Fibroblast of skin of right quadriceps (primary cell): ENCODE measurements around the gene SPATA46.

Experiments
- DNase-seq: peaks from one replicate; pipeline ENCODE4 v3.0.0-alpha.2; 2013

SPATA46 gene

DNA sequence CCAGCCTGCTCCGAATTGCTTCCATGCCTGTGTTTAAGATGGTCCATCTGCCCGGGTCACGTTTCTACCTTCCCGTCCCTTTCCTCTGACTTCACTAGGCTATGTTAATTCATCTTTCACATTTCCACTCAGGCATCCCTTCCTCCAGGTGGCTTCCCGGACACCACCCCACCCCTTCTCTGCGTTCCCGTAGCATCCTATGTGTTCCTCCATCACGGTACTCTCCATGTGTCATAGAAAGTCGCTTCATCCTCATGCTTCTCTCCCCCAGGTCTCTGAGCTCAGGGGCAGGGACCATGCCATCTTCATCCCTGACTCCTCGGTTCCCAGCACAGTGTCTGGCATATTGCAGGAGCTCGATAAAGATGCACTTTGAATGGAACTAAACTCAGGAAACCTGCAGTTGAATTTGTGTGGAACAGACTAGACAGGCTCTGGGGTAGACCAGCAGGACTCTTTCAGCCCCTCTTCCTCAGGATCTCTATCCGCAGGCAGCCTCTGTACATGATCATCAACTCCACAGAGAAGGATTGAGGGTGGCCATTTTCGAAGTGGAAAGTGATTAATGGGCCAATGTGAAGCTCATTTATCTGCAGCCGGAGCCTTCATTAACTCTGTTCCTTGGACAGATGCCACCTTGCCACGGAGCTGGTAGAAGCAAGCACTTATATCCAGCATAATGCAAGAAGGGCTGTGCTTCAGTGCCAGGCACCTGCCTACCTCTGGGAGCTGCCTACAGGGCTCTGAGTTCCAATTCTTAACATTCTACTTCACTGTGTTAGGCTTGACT lies 13.9 kb upstream of the SPATA46 start:
- no peak for DNase-seq

DNA sequence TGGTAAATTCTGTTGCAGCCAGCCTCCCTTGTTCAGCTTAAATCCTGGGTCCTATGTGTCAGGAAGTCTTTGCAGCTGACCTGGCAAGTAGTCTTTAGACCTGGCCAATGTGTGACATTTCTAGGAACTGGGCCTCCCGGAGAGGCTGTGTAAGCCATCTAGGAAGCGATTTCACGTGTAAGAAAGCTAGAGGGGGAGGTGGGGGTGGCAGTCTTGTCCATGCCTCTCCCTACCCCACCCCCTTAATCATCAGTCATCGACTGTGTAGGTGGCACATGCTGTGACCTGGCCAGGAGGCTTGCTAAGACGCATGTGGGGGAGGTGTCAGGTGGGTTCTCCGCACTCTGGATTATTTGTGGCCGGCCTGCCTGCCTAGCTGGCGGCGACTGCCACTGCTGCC lies 13.3 kb upstream of the SPATA46 start:
- DNase-seq = no peak

DNA sequence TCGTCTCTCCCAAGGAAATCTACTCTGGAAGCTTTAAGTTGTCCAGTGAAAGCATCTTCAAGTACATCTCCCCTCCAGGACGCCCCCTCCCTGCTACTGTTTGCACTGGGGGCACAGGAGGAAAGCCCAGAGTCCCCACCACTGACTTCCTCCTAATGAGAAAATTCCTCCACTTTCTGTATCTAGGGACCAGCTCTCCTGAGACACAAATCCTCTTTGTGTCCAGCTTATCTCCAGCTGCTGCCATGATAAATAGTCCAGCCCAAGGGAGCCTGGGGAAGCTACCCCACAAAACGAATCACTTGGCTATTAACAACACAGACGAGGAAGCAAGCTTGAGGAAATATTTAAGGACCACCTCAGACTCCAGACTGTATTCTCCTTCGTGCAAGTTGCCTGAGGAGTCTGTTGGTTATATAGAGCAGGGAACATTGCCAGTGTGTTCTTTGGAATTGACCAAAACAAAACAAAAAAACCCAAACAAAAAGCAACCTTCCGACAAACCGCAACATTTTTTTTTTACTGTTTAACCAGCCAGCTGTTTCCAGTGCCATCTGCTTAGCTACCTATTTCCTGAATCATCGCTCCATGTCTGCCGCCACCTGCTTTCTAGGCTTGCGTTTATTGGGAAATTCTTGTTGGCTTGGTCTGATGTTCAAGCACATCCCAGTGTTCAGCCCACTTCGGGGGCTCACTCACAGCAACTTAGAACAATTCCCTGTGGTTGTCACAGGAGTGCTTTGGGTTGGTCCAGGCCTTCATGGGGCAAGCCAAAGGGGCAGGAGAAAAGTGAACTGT lies 12.6 kb upstream of the SPATA46 start:
- DNase-seq = no peak

DNA sequence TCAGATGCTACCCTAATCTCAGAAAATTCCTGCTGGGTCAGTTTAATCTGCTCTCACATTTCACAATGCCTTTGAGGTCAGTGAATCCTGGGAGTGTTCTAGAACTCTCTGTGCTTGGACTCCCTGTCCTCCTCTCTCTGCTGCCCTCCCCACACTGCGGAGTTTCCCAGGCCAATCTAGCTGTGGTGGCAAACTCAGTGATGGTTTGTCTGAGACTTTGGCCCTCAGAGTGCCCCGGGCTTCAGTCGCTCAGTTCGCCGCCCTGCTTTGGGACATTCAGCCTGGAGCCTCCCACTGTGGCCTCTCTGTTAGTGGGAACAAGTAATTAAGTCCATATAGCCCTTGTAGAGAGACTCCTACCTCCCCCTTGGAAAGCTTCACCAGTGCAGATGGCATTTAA lies 12.0 kb upstream of the SPATA46 start:
- no peak for DNase-seq

DNA sequence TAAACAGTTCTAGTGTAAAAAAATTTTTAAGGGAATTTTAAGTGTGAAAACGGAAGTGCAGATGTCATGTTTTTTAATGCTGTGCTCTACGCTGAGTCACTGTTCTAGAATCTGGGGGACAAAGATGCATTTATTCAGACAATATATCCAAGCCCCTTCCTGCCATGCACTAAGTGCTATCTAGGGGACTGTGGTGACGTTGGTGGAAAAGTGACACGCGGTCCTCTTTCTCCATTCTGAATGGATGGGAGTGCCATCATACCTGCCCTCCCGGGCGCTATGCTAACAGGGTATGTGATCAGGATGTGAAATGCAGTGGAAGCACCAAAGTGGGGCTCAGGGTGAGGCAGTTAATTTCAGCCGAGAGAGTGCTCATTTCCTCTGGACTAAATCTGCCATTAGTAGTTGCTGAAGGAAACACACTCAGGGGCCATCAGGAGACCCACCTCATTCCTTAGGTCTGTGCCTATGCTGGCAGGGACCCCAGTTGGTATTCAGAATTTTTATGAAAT lies 11.5 kb upstream of the SPATA46 start:
- no peak for DNase-seq

DNA sequence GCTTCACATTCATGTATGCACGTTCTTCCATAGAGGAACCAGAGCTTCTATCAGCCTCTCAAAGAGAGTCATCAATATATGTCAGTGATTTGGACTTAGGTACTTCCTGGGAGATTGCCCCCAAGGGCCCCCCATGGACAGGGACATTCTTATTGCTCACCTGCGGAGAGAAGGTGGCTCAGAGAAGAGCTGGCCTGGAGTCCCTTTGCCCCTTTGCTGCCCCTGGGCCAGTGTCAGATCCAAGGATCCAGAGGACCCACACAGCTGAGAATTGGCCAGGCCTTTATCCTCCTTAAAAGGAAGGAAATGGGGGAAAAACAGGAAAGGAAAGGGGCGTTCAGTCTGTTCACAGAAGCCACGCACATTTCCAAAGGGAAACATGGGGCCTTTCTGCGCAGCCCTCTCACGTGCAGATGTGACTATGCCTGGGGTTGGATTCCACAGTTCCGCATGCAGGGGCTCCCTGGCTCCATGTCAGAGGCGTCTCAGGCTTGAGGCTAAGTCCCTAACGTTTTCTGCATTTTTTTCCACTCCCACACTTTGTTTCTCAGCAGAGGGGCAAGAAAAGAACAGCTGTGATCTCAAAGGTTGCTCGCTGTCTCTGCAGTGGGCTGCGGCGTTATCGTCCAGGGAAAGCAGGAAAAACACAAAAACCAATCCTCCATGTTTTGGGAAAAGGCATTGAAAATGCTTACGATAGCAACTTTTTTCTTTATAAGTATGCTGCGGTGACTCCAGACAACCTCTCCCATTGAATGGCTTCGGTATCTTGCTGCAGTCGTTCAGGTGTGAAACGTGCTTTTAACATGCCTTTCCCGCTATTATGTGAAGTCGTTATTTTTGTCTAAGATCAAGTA lies 10.8 kb upstream of the SPATA46 start:
- no peak for DNase-seq

DNA sequence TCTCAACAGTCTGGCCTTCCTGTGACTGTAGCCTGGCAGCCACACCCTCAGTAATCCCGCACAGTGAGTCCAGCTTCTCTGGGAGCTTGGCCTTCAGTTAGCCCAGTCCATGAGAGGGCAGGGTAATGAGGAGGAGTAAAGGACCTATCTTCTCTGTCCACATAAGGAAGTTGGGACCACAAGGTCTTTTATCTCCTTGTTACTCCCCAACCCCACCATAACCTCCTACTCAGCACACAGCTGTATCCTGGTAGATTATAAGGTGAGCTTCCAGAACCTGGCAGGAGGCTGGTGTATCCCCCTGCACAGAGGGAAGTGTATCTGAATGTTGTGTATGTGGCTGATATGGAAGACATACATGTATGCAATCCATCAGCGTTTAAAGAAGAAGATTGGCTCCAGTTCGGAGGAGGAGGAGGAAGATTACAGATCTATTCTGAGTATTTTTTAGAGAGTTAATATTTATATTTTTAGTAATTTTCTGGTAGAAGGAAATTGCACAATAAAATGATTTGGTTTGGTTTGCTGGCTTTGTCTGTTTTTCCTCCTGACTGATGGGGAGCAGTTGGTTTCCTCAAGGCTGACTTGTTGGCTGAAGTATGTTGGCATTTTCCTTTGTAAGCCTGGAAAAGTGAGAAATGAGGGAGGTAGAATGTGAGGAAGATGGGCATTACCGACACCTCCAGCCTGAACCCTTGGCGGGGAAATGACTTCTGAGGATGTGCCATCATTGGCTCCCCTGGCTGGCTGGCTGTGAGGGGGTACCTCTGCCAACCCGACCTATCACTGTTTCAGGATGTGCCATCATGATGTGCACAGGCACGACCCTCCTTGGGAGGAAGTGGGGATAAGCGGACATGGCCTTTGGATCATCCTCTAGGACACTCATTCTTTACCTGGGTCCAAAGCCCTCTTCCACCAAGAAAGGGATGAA lies 9.9 kb upstream of the SPATA46 start:
- no peak for DNase-seq

DNA sequence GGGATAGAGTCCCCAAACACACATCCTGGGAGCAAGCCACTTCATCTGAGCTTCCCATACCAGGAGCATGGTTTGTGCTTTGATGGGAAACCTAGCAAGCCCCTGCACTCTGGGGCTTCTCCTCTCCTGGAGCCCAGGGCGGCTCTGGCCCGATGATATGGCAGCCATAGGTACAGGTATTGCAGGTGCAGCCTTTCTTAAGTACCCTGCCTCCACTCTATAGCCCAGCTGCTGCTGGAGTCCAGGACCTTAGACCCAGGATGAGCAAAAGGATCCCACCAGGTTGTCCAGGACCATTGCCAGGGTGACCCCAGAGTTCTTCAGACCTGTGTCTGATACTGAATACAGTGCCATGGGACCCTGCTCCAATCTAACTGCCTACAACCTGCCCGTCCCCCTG lies 9.0 kb upstream of the SPATA46 start:
- no peak for DNase-seq

DNA sequence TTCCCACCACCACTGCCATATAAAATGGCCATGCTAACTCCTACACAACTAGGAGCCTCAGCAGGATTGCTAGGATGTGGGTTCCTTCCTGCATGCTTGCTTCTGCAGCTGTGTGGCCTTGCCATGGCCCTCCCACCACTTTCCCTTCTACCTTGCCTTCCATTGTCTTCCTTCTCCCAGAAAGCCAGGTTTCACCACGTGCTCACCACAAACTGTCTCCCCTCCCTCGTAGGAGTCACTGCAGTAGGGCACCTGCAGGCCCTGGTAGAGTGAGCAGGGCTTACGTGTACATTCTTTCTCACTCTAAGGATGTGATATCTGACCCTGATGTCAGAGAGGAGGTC lies 8.6 kb upstream of the SPATA46 start:
- DNase-seq = no peak

DNA sequence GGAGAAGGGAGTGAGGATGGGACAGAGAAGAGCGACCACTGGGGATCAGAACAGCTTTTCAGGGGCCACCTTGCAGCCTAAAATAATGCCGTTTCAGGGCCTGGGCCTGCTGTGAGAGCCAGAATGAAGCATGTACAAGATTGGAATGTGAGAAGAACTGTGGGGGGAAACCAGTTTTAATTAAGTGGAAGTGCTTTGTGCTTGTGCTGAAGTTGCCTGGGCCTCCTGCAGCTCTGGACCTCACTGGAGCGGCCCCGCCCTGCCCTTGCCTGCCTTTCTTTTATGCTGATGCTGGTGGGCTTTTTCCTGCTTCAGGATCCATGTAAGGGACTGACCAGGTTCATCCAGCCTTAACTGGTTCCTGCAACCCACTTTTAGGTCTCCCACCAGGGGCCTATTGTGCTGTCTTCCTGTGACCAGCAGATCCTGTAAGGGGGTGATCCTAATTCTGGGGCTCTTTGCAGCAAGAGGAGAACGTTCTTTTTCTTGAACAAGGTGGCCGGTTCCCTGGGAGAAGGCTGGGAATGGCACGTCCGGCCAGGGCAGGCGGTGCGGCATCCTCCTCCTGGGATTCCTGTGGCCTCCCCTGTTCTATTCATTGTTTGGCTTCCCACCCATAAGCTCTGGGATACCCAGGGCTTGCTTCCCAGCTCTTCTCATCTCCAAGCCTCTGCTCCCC lies 8.1 kb upstream of the SPATA46 start:
- no peak for DNase-seq

DNA sequence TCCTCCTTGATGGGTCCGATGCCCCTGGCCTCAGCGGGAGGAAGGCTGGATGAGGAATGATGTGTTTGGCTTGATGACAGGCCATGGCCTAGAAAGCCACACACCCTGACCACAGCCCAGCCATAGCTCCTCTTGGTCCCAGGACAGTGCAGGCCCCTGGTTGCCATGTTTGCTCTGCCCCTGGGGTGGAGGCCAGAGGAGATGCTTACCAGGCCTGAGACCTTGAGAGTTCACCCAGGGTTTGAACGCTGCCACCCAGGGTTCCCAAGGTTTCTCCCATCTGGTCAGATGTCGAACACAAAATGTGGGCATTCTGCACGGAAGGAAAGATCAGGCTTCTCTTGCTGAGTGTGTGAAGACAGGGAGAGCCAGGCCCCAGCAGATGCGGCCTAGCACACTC lies 7.5 kb upstream of the SPATA46 start:
- no peak for DNase-seq

DNA sequence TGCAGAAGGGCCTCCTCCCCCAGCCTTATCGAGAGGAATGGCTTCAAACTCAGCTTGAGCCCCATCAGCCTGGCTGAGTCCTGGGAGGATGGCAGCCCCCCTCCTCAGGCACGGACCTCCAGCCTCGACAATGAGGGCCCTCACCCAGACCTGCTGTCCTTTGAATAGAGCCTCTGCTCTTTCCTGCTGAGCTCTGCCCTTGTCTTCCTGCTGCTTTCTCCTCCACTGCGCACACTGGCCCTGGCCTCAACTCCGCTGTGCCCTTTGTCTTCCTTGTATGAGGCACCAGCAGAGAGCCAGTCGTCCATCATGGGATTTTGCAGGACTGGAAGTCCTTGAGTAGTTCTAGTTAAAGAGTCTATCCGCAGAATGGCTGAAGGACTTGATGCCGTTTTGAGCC lies 6.9 kb upstream of the SPATA46 start:
- no peak for DNase-seq

DNA sequence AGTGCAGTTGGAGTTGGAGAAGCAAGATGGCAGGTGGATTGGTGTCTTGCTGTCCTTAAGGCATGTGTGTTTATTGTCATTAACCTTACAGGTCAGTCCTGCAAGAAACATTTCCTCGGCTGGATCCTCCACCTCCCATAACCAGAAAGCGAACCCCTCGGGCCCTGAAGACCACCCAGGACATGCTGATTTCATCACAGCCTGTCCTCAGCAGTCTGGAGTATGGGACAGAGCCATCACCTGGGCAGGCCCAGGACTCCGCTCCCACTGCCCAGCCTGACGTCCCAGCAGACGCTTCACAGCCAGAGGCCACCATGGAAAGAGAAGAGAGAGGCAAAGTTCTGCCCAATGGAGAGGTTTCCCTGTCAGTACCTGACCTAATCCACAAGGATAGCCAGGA lies 6.4 kb upstream of the SPATA46 start:
- DNase-seq = no peak

DNA sequence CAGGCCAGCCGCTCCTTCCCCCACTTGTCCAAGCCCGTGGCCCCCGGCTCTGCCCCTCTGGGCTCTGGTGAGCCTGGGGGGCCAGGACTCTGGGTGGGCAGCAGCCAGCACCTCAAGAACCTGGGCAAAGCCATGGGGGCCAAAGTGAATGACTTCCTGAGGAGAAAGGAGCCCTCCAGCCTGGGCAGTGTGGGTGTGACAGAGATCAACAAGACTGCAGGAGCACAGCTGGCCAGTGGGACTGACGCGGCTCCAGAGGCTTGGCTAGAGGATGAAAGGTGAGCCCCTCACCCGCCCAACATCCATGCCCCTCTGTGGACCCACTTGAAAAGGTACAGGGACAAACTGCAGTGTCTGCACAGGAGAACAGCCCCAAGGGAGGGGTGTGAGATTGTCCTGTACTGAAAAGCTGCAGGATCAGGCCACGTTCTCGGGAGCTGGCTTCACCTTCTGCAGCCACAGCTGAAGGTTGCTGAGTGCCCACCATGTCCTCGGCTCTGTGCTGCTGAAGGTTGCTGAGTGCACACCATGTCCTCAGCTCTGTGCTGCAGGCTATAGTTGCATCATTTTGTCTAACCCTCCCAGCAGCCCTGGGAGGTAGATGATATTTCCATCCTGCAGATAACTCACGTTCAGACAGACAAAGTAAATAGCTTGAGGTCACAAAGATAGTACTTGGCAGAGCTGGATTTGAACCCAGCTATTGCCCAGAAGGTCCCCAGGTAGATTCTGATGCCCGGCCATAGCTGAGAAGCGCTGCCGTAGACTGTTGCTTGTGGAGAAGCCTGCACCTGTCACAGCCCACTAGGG lies 5.5 kb upstream of the SPATA46 start:
- no peak for DNase-seq

DNA sequence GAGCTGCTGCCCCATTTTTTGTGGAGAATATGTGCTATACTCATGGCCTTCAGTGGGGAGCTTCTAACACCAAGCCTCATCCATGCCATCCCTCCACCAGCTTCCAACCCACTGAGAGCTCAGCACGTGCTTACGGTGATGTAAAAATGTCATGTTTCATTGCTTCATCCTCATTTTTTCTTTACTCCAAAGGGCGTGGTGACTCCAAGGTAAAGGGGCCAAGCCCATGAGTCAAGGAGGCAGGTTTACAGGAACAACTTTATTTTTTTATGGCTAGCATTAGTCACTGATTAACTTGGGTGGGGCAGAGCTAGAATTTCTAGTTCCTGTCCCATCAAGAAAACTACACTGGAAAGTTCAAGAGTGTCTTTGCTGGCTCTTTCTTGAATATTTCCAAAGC lies 4.7 kb upstream of the SPATA46 start, which contains the start of gene C1orf226:
TSS of gene C1orf226 (plus strand) at position 346 of the 400 bp plus-strand sequence. CDS start 174 bp downstream, outside the sequence.
- DNase-seq = no peak

DNA sequence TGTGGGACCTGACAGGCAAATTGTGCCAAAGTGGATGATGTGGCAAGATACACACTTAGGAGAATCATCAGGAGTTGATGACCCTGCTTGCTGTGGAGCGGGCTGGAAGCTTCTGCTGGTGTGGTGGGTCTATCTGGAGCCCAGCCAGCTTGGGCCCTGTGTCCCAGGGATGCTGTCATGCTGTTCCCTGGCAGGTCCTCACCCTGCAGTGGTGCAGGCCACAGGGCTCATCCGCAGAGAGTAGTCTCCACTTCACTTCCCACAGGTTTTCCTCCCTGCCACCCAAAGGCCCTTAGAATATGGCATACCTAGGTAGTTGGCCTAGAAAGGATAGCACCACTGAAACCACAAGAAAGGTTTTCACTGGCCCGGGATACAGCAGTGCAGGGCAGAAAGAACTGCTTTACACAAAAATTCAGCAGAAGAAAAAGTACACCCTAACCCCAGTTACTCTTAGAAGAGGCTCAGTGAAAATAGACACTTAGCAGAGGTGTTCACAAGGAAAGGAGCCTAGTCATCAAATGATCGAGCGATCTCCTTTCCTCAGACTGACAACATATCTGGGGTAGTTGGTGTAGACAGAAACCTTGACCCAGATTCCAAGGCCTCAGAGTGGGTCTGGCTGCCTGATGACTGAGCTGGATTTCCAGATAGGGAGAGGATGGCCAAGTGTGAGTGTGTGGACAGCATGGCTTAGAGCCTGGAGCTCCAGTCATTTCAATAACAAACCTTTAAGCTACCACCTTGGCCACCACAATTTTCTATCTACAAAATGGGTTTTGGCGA lies 3.6 kb upstream of the SPATA46 start:
- no peak for DNase-seq

DNA sequence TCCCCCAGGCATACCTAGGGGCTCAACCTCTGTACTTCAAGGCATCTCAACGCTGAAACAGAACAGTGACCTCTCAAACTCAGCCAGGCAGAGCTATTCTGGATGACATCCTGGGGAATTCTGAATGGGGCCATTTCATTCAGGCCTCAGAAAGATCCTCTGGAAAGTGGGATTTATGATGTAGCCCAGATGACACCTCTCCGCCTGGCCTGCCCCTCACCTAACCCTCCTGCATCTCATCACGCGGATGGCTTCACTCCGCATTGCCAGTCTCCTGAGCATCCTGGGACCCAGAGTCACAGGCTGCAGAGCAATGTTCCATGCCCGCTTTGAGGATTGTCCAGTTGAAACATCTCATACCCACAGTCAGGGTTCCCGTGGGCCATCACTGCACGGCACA lies 1.2 kb downstream of the SPATA46 start:
- no peak for DNase-seq

DNA sequence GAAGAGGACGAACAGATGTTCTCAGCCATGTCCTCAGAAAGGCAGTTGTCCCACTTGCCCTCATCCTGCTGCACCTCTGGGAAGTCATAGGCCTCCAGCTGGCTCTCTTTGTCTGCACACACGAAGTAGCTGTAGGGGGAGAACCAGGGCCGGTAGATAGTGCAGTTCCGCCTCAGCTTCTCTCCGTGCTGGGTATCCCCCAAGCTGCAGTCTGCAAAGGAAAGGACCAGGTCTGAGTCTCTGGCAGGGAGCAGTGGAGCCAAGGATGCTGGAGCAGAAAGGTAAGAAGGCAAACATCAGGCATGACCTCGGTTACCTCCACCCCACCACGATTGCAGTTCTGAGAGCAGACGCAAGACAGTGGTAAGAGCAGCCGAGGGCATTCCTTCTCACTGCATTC lies 2.2 kb downstream of the SPATA46 start:
- no peak for DNase-seq

DNA sequence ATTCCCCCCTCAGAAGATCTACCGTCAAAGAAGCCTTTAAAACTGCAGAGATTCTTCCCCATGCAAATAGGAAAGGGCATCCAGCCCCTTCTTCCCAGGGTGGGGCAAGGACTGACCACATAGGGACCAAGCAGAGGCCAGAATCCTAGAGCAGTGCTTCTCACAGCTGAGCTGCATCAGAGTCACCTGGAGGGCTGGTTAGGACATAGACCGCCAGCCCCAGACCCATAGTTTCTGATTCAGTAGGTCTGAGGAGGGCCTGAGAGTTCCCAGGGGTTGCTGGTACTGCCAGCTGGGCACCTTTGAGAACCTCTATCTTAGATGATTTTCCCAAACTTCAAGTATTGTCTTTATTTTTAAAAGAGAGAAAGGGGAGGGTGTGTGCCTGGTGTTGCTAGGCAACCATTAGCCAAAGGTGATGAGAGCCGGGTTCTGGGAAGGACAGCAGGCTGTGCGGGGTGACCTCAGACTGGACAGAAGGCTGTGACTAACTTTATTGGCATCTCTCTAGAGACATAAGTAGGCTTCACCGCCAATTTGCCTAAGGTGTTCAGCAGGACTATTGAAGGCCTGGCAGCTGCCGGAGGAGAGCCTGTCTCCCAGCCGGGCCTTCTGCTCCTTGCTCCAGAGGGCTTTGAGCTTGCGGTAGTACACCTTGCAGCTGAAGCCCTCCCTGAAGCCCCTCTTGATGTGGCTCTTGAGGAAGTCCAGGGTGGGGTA lies 3.0 kb downstream of the SPATA46 start:
- DNase-seq = no peak
